ENCODE data around the gene ELAVL1.
"Not testable (repeated sequence)": the region's sequence is repeated elsewhere in the genome, so short reads cannot be mapped to it uniquely, and the experiment has no call there.

ELAVL1 gene

GRCh38 chr19:7919610-7920518 lies 85.6 kb downstream of the ELAVL1 start, which contains the start of gene SNAPC2:
Gene SNAPC2 (plus strand): TSS chr19:7920338. CDS start chr19:7920367, 29 bp downstream.
- TF ChIP-seq CTCF (IDR thresholded peaks at IDR 0.05; ENCODE audit: insufficient read depth, low read length, missing control alignments) = no peak
- ChIA-PET POLR2A (interaction anchor here (0.5 to 2.3 kb wide), 7 partner anchors 8 to 51 kb away, joined by 3 to 13 read pairs (median 6); partner anchors contain the start of genes MAP2K7 and TIMM44), CTCF (interaction anchor here (0.6 to 5.9 kb wide), 12 partner anchors 9 to 82 kb away, joined by 3 to 29 read pairs (median 8); partner anchors contain the start of genes MAP2K7 and TIMM44)
- H3K4me3 ChIP-seq (ENCODE audit: low read depth, low read length) = peak within 1 kb of the TSS; percentile 78
- DNase-seq (ENCODE audit: low read depth, low spot score) = peak; percentile 61

- H3K4me3 ChIP-seq (ENCODE audit: low read depth, low read length) = no peak overlapping the region; the same call in 1 of the 2 replicates
- TF ChIP-seq CTCF (IDR thresholded peaks at IDR 0.05; ENCODE audit: insufficient read depth, low read length, missing control alignments) = no peak
- ChIA-PET CTCF (interaction anchor here (0.8 to 5.9 kb wide), 13 partner anchors 9 to 335 kb away, joined by 3 to 29 read pairs (median 7); partner anchors contain the start of genes MAP2K7 and TIMM44), POLR2A (interaction anchor here (1.2 to 1.3 kb wide), 2 partner anchors 10 to 15 kb away, joined by 3 to 6 read pairs; partner anchors contain the start of gene MAP2K7)
- DNase-seq (ENCODE audit: low read depth, low spot score) = no peak
Observed at GRCh38 chr19:7918615-7919421, 86.6 kb downstream of the ELAVL1 start.

GRCh38 chr19:7918062-7918614 lies 87.3 kb downstream of the ELAVL1 start:
- ChIA-PET POLR2A (interaction anchor here (0.7 to 1.3 kb wide), 2 partner anchors 13 to 14 kb away, joined by 3 to 6 read pairs; partner anchors contain the start of gene MAP2K7), CTCF (interaction anchor here (0.8 to 5.9 kb wide), 11 partner anchors 9 to 336 kb away, joined by 3 to 29 read pairs (median 7); partner anchors contain the start of genes MAP2K7 and TIMM44)
- not testable (repeated sequence) for DNase-seq (ENCODE audit: low read depth, low spot score)
- H3K4me3 ChIP-seq (ENCODE audit: low read depth, low read length) = peak overlapping the region; percentile 41

GRCh38 chr19:7917267-7918061 lies 88.0 kb downstream of the ELAVL1 start:
- no peak for DNase-seq (ENCODE audit: low read depth, low spot score)
- H3K4me3 ChIP-seq (ENCODE audit: low read depth, low read length) = peak overlapping the region; percentile 41
- CTCF ChIA-PET = interaction anchor here (1.0 to 5.9 kb wide), 12 partner anchors 8 to 336 kb away, joined by 3 to 29 read pairs (median 4); partner anchors contain the start of genes MAP2K7 and TIMM44

GRCh38 chr19:7916955-7917266 lies 88.5 kb downstream of the ELAVL1 start:
- DNase-seq (ENCODE audit: low read depth, low spot score) = no peak
- POLR2A ChIA-PET = interaction anchor here (0.7 kb wide), 1 partner anchor 14 kb away, joined by 3 read pairs; the partner anchor contains the start of gene MAP2K7
- no peak for TF ChIP-seq CTCF (IDR thresholded peaks at IDR 0.05; ENCODE audit: insufficient read depth, low read length, missing control alignments)
- peak overlapping the region; percentile 41 for H3K4me3 ChIP-seq (ENCODE audit: low read depth, low read length)
- CTCF ChIA-PET = interaction anchor here (1.0 to 5.9 kb wide), 9 partner anchors 9 to 86 kb away, joined by 3 to 29 read pairs (median 7); partner anchors contain the start of genes MAP2K7 and TIMM44

More at GRCh38 chr19:7917267-7918061, 88.0 kb downstream of the ELAVL1 start:
- POLR2A ChIA-PET = interaction anchor here (0.7 to 1.3 kb wide), 3 partner anchors 12 to 14 kb away, joined by 3 to 6 read pairs (median 3); partner anchors contain the start of gene MAP2K7
- TF ChIP-seq CTCF (IDR thresholded peaks at IDR 0.05; ENCODE audit: insufficient read depth, low read length, missing control alignments) = peak; percentile 86

All from AG04449 (cell line).